HUDEP-2 (cell line): ENCODE data around the gene IFI27L1.
"Not testable (repeated sequence)": the region's sequence is repeated elsewhere in the genome, so short reads cannot be mapped to it uniquely, and the experiment has no call there.

Experiments used
- DNase-seq, 76 experiments: peaks; one replicate each; lab custom pipeline; 2025; ENCODE audit not compliant: unreplicated experiment in 76 of 76; lab: John Stamatoyannopoulos, UW

IFI27L1 gene

DNA sequence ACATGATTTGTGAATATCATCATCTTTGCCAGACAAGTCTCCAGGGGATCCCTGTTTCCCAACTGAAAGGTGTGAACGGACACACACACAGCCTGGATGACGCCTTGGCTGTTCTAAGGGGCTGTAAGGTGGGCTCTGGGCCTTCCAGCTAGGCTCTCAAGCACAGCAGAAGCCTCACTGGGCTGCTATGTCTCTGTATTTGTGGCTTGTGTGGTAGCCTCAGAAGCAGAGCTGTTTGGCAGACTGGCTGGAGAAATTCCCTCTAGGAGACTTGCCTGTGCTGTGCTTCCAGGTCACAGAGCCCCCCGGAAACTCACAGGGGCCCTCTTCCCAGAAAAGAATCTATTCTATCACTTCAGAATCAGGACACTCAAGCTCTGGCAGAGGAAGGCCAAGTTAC lies 33.5 kb upstream of the IFI27L1 start:
- no peak for DNase-seq

DNA sequence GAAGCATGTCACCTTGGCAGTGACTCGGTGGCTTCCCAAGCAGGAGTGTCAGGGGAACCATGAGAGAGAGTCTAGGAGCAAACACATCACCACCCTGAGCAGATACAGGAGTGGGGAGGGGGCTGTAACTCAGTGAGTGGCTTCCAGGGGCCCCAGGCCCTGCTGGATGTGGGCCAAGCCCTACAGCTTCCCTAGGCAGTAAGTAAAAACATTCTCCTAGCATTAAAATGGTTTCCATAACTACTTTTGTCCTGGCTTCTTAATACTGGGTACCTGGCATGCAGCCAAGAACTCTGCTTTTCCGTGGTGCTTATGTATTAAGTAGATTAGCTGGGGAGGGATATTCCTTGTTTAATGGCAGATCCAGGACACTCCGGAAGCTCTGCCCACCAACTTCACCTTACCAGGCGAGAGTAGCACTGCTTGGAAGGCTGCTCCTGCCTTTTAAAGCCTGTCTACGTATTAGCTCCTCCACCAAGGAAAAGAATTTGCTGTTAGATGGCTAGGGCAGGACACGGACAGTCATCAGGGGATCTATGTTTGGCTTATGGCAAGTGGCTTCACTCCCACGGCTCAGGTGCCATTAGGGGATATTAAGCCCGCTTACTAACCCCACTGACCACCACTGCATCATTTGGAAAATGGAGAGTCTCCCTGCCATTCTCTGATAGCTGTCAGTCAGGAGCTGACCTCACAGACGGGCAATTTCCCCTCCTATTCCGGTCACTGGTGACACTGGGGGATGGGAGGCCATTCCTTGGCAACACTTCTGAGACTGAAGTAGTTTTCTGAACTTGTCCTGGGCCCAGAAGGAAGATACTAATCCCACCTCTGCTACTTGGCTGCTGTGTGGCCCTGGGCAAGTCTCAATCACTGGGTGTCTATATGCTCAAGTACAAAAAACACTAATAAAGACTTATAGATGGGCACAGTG lies 32.2 kb upstream of the IFI27L1 start:
- DNase-seq: no peak

DNA sequence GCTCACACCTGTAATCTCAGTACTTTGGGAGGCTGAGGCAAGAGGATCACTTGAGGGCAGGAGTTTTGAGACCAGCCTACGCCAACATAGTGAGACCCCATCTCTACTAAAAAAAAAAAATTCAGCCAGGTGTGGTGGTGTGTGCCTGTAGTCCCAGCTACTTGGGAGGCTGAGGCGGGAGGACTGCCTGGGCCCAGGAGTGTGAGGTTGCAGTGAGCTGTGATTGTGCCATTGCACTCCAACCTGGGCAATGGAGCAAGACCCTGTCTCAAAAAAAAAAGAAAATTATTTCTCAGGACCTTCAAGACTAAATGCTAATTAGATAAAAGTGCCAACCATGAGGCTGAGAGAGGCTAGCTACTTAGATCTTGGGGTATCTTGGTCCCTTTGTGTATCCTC lies 31.5 kb upstream of the IFI27L1 start:
- DNase-seq: no peak

DNA sequence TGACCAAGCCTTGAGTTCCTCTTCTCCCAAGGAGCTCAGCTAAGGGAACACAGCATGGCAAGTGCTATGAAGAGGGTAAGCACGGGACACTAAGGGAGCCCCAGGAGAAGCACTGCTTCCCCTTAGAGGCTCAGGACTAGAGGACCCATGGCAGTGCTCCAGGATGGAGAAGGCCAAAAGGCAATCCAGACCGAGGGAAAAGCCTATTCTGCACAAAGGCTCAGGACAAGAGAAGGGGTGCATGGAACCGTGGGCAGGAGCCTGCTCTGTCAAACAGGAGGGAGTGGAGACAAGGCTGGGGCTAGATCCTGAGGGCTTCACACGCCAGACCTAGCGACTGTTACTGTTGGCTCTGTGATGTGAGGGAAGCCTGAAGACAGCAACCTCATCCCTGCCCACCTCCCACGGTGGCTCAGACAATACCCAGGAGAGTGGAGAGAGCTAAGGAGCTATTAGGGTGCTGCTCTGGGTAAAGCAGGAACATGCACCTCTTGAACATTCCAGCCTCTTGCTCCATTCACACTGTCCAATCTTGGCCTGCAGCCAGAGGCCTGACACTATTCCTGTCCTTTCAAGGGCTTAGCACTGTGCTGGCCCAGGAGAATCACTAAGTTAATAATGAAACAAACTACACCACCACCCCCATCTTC lies 30.8 kb upstream of the IFI27L1 start:
- DNase-seq: no peak

DNA sequence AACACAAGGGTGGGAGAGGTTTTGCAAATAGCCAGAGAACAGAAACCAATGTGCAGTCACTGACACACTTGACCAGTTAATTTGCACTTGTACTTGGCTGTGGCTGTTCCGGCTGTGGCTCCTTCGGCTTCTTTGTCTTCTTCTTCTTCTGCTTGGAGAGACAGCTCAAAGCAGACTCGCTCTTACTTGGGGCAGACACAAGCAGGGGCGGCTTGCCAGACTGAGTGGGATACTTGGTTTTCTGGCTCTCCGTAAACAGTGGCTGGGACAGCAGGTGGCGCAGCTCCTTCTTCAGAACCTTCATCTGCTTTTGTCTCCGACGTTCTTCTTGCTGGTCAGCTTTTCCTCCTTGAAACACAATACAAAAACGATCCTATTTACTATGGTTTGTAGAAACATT lies 30.0 kb upstream of the IFI27L1 start:
- peak in 2 of 76 experiments; percentile 6 to 11 for DNase-seq

DNA sequence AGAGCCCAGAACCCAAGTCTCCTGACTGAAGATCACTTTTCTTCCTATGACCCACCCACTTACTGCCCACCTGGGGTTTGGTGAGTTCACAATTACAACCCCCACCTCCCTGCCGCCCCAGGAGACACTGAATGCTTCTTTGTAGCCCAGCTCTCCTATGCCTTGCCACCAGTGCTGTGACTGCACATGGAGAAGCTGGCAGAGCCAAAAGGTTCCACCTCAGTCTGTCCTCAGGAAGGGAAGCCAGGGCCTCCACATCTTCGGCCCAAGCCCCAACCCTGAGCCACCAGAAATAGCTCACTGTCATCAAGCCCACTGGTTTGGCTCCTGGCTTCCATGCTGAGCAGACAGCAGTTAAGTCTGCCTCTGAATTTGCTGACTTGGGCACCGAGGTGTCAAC lies 29.3 kb upstream of the IFI27L1 start:
- DNase-seq: no peak

DNA sequence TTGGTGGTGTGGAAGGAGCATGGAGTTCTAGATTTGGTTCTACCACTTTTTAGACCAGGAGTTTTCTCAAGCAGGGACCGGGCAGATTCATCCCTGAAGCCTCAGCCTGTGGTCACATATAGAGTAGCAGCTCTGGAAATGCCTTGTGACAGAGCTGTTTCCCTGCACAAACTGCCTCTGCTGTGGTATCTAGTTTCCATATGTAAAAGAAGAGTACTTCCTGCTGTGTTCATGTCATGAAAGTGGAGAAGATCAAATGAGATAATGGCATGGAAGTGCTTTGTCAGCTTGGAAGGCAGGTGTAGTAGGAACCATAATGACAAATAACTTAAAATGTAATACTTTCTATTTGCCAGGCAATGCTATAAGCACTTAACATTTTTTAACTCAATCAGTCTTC lies 28.9 kb upstream of the IFI27L1 start:
- DNase-seq: no peak

DNA sequence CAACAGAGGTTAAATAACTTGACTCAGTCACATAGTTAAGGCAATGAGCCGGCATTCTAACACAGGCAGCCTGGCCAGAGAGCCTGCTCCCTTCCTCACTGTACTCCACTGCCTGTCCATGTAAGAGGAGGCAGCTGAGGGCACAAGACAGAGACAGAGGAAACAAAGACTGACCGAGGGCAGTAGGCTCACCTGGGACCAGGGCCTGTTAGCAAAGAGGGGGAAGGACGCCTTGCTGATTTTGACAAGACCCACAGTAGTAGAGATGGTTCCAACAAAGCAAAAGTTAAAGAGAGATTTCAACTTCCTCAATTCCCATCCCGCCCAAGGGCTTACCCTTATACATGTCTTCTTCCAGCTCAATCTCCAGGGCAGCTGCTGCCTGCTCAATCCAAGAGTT lies 28.4 kb upstream of the IFI27L1 start:
- DNase-seq: no peak

DNA sequence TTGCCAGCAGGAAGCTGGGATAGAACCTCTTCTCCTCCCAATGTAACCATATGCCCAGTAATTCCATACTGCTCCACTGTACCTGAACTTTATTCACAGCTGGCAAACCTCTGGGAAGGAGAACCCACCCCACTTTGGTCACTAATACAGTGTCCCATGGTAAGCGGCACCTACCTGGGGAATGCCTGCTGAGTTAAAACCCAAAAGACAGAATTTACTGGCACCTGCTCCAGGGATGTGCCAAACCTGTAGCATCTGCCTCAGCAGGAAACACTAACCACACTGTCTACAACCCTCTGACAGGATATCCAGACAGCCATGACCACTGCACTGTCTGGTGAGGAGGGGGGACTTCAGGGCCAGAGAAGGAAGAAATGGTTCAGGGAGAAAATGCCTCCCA lies 26.7 kb upstream of the IFI27L1 start:
- DNase-seq: no peak

DNA sequence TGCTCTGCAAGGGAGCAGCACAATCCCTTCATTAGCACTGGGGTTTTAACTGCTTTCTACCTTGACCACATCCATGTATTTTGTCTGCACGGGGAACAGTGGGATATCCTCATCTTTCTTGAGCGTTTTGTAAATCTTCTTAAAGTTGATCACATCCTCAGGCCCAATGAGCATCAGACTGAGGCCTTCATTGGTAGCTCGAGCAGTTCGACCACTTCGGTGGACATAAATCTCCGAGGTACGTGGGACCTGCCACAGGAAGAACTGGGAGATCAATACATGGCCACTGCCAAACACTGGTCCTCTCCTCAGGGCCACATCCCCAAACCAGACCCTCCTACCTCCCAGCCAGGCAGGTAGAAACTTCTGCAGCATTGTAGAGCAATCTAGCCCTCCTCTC lies 26.2 kb upstream of the IFI27L1 start:
- no peak for DNase-seq

DNA sequence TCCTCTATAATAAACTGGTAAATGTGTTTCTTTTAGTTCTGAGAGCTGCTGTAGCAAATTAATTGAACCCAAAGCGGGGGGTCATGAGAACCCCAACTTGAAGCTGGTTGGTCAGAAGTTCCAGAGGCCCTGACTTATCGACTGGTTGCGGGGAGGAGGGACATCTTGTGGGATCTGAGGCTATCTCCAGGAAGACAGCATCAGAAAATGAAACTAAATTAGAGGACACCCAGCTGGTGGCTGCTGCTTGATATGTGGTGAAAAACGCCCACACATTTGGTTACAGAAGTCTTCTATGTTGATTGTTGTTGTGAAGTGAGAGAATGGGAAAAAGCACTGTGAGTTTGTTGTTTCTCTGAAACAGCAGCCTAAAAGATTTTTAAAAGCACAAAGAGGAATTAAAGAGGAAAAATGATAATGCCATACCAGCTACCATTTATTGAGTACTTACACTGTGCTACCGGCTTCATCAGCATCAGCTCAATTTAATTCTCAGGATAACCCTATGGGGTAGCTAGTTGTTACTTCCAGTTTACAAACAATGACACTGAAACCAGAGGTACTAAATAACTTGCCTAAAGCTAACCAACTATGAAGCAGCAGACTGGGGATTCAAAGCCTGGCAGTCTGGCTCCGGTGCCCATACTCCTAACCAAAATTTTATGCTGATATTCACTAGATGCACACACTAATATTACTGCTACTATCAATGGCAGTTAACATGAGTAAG lies 24.4 kb upstream of the IFI27L1 start:
- peak in 33 of 76 experiments; percentile 6 to 71 (median 26) for DNase-seq

DNA sequence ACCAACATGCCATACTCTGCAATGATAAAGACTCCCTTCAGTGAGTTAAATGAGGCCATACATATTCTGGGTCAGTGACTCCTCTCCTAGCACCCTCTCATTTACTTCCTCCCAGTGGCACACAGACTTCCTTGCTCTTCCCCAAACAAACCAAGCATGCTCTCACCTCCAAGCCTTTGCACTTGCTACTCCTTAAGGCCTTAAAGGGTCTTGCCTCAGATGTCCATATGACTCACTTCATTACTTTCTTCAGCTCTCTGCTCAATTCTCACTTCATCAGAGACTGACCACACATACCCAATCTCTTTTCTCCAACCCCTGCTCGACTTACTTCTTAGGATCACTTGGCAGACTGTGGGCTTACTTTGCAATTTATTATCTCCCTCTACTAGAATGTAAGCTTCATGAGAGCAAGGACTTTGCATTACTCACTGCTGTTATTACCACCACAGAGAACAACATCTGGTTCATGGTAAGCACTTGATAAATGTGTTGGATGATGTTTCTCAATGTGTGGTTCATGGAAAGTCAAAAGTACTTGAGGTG lies 22.9 kb upstream of the IFI27L1 start:
- DNase-seq: no peak

DNA sequence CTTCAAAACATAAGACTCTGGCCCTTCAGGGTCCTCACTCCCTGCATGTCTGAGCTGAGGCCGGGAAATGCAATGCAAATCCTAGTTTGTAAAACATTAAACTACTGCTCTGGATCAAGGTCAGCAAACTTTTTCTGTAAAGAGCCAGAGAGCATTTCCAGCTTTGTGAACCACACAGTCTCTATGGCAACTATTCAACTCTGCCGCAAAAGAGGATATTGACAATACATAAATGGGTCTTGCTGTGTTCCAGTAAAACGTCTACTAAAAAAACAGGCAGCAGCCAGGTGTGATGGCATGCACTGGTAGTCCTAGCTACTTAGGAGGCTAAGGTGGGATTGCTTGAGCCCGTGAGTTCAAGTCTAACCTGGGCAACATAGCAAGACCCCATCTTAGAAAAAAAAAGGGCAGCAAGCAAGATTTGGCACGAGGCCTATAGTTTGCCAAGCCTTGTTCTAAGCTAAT lies 22.4 kb upstream of the IFI27L1 start:
- no peak for DNase-seq

DNA sequence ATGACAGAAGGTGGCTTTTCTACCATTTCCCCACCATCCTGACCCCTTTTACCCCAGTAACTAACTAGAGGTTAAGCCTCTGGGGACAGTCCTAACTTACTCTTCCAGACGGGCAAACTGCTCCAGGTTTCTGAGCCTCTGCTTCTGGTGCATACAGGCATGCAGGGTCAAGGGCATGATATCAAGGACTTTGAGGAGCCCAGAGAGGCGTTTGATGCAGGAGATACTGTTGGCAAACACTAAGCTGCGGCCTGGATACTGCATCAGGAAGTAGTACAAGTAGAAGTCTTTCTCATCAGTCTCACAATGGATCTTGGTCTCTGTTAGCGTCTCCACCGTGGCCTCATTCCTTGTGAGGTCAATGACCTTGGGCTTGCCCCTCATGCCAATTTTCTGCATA lies 21.1 kb upstream of the IFI27L1 start:
- no peak for DNase-seq

DNA sequence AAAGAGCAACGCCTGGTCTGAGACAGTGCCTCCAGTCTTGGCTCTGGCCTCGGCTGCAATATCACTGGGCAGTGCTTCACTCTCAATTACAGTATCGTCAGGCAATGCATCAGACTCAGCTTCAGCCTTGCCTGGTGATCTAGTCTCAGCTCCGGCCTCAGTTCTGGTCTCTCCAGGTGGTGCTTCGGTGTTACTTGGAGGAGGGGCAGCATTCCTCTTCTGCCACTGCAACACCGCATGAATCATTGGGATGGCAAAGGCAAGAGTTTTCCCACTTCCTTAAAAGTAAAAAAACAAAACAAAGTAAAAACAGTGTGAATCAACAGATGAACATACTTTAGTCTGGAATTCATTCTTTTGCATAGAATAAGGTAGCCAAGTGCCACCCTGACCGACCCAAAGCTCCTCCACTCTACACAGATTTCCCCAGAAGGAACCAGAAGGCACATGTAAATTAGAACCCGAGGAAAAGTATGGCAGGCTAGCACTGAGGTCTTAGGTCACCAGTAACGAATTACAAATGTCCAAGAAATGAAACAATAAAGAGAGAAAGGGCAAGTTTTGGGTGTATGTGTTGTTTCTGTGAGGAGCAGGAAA lies 18.7 kb upstream of the IFI27L1 start:
- no peak for DNase-seq

DNA sequence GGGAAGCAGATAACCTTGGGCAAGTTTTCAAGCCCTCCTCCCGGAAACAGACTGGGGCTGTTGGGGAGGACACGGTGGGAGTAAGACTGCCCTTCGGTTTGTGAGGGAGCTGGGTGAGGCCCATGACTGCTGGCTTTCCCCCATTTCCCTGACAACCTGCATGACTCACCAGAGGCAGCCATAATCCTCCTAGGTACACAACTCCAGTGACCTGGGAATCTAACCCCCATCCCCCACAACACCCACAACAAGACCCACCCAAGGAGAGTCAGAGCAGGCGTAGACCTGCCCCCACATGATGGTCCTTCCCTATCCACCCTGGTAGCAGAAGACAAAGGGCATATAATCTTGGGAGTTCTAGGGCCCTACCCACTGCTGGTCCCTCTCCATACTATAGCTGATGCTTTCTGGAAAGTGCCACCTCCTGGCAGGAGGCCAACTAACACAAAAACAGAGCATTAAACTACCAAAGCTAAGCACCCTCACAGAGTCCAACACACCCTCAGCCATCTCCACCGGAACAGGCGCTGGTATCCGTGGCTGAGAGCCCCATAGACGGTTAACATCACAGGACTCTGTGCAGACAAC lies 14.9 kb upstream of the IFI27L1 start:
- DNase-seq: no peak

DNA sequence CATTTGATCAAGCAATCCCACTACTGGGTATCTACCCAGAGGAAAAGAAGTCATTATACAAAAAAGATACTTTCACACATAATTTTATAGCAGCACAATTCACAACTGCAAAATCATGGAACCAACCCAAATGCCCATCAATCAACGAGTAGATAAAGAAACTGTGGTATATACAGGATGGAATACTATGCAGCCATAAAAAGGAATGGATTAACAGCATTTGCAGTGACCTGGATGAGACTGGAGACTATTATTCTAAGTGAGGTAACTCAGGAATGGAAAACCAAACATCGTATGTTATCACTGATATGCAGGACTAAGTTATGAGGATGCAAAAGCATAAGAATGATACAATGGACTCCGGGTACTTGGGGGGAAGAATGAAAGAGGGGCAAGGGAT lies 9.0 kb upstream of the IFI27L1 start:
- not testable (repeated sequence) for DNase-seq

DNA sequence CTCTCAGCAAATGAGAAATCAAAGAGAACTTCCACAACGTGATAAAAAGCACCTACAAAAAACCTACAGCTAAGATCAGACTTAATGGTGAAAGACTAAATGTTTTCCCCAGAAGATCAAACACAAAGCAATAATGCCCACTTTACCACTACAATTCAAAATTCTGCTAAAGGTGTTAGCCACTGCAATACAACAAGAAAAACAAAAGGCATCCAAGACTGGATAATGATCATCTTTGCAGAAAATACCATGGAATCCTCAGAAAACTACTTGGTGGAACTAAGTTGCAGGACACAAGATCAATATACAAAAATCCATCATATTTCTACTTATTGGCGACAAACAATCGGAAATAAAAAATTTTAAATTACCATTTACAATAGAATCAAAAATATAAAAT lies 6.6 kb upstream of the IFI27L1 start:
- no peak for DNase-seq

DNA sequence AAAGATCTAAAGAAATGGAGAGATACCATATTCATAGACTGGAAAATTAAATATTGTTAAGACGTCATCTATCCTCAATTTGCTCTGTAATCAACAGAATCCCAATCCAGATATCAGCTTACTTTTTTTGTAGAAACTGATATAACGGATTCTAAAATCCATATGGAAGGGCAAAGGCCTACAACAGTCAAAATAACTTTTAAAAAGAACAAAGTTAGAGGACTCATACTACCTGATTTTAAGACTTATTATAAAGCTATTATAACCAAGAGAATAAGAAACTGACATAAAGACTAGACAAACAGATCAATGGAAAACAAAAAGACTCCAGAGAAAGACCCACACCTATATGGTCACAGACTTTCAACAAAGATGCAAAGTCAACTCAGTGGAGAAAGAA lies 6.1 kb upstream of the IFI27L1 start:
- DNase-seq: no peak

DNA sequence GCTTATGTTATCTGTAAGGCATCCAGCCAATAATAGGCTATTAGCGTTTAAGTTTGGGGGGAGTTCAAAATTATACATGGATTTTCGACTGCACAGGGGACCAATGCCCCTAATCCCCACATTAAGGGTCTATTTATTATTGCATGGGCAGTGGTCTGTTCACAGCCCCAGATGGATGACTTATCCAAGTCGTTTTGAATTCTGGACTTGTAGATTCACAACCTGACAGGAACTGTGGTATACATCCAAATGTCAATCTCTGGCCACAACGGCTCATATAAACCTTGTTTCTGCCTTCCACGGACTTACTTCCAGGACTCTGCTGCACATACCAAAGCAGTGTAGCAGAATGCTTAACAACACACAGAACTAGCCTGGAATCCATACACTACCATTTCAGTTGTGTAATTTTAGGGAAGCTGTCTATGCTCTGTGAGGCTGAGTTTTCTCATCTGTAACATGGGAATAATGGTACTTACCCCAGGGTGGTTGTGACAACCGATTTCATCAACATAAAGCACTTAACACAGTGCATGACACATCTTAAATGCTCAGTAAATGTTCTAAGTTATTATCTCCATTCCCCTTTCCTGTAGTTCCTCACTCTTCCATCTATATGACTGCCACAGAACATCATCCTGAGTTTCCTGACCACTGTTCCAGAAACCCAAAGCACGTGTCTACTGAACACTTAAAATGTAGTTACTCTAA lies 3.8 kb upstream of the IFI27L1 start:
- no peak for DNase-seq
